Natural killer cell (primary cell): Measurements from ENCODE around the gene MICB. TPM values are rescaled to one million over a fixed set of nuclear protein-coding genes. Genes with fewer than 3 reads are reported as not detected.

Source experiments
- ATAC-seq, 3 donors: fragments of 150-1000 bp in 2 of 3; fragments of 200-7000 bp in 1 of 3; cut with Tn5 transposase; 1 replicate in 1 of 3; 2 replicates in 2 of 3; pipeline ENCODE4 v1.10.0; 2021; ENCODE audit warnings: mild to moderate bottlenecking in 2 of 3, moderate library complexity in 2 of 3
- DNase-seq, 2 donors: peaks; one replicate each; pipeline versions ENCODE4 v3.0.0 to v3.0.0-alpha.2; 2013 to 2021; ENCODE audit warnings: mixed read lengths in 1 of 2
- H3K27ac ChIP-seq: one replicate; pipeline ENCODE4 v1.5.1; 2013; ENCODE audit warnings: mild to moderate bottlenecking, low read length
- H3K27me3 ChIP-seq: one replicate; pipeline ENCODE4 v1.6.1; 2013; ENCODE audit warnings: low read length; ENCODE audit not compliant: control insufficient read depth, insufficient read depth
- H3K36me3 ChIP-seq: one replicate; pipeline ENCODE4 v1.6.1; 2013; ENCODE audit warnings: low read length; ENCODE audit not compliant: control insufficient read depth, insufficient read depth
- H3K4me1 ChIP-seq: one replicate; pipeline ENCODE4 v1.6.1; 2013; ENCODE audit warnings: low read length; ENCODE audit not compliant: control insufficient read depth, insufficient read depth
- H3K4me3 ChIP-seq: one replicate; pipeline ENCODE4 v1.5.1; 2013; ENCODE audit warnings: low read length
- H3K9me3 ChIP-seq: one replicate; pipeline ENCODE4 v1.6.1; 2013; ENCODE audit warnings: low read length; ENCODE audit not compliant: control insufficient read depth, insufficient read depth
- H3K27ac Mint-ChIP-seq, 2 donors: one replicate each; pipeline ENCODE4 v1.8.0; 2022; ENCODE audit warnings: mild to moderate bottlenecking in 2 of 2, mixed read lengths in 2 of 2, moderate library complexity in 1 of 2
- H3K27me3 Mint-ChIP-seq, 2 donors: one replicate each; pipeline ENCODE4 v1.8.0; 2022; ENCODE audit warnings: low read depth in 2 of 2, mixed read lengths in 2 of 2
- H3K36me3 Mint-ChIP-seq: one replicate; pipeline ENCODE4 v1.8.0; 2022; ENCODE audit warnings: mixed read lengths
- H3K4me1 Mint-ChIP-seq, 2 donors: one replicate each; pipeline ENCODE4 v1.8.0; 2022; ENCODE audit warnings: mixed read lengths in 2 of 2
- H3K4me3 Mint-ChIP-seq: one replicate; pipeline ENCODE4 v1.8.0; 2022; ENCODE audit warnings: mild to moderate bottlenecking, moderate library complexity, mixed read lengths
- H3K9me3 Mint-ChIP-seq, 2 donors: one replicate each; pipeline ENCODE4 v1.8.0; 2022; ENCODE audit warnings: mixed read lengths in 2 of 2
- CTCF ChIP-seq: fragments of 200-600 bp; IDR thresholded peaks from one replicate; pipeline ENCODE4 v1.8.0; 2022; ENCODE audit warnings: antibody characterized with exemption
- WGBS: methylation state at CpG from one replicate; pipeline ENCODE4 v1.1.7; 2013; ENCODE audit warnings: missing lambda C conversion rate; ENCODE audit not compliant: insufficient coverage; 5-methylcytosine and 5-hydroxymethylcytosine counted together
- intact Hi-C: fragments of 100-400 bp; cut with micrococcal nuclease; formaldehyde crosslinking; loops from one replicate; pipeline ENCODE4 v1.14.2; 2022
- total RNA-seq, 4 donors: library from RNA; stranded (reverse); fragments of 120-200 nt in 1 of 4; gene quantifications; one replicate each; pipeline versions ENCODE4 v1.2.3 to v1.2.4, GENCODE V29; 2013 to 2022

The MICB gene
- total RNA-seq, 3 donors from 2014 or later (not counting 1 experiment from before 2014, with no cell fraction given), result 33.5 to 39.0 (median 37.6) TPM

GRCh38 chr6:31462964-31463870 lies 34.7 kb upstream of the MICB start:
- peak overlapping the region; percentile 87 for H3K4me3 ChIP-seq
- H3K9me3 Mint-ChIP-seq, result no peaks in the 10 kb centered on the region

GRCh38 chr6:31464252-31465184 lies 33.4 kb upstream of the MICB start:
- peak in 1 of 2 donors; percentile 50 for DNase-seq

More at GRCh38 chr6:31462964-31463870, 34.7 kb upstream of the MICB start:
- Mint-ChIP-seq H3K4me1 (peaks cover 64 to 66% of the 10 kb centered on the region in 2 donors), H3K4me3 (peak overlapping the region; percentile 100), H3K27ac (peak overlapping the region; percentile 99 to 100), H3K27me3 (peaks cover 0 to 3% of the 10 kb centered on the region in 2 donors), H3K36me3 (peaks cover 8% of the 10 kb centered on the region)
- Histone ChIP-seq H3K27me3 (no peaks in the 10 kb centered on the region), H3K27ac (peak overlapping the region; percentile 91), H3K36me3 (peaks cover 23% of the 10 kb centered on the region), H3K9me3 (no peaks in the 10 kb centered on the region), H3K4me1 (peaks cover 55% of the 10 kb centered on the region)
- peak; percentile 59 to 93 for DNase-seq
- ATAC-seq, result peak; percentile 88 to 94 (median 91)
- TF ChIP-seq CTCF, result no peak
- WGBS, result 3% methylated on average over 28 of the region's 29 CpGs
- intact Hi-C loops, result no loop called here

GRCh38 chr6:31465185-31465536 lies 32.8 kb upstream of the MICB start:
- Histone ChIP-seq H3K27ac (peak overlapping the region; percentile 4), H3K9me3 (no peaks in the 10 kb centered on the region), H3K27me3 (no peaks in the 10 kb centered on the region), H3K36me3 (peaks cover 27% of the 10 kb centered on the region), H3K4me3 (peak overlapping the region; percentile 87), H3K4me1 (peaks cover 75% of the 10 kb centered on the region)
- intact Hi-C loops, result no loop called here
- peaks cover 78 to 84% of the 10 kb centered on the region in 2 donors for H3K4me1 Mint-ChIP-seq
- no peak for TF ChIP-seq CTCF
- peaks cover 8% of the 10 kb centered on the region for H3K36me3 Mint-ChIP-seq
- H3K27ac Mint-ChIP-seq, result peak overlapping the region; percentile 99 to 100
- DNase-seq, result no peak
- no peak for ATAC-seq
- no peaks in the 10 kb centered on the region for H3K27me3 Mint-ChIP-seq
- H3K9me3 Mint-ChIP-seq, result no peaks in the 10 kb centered on the region
- WGBS, result 100% methylated on average over 1 of the region's 1 CpG
- H3K4me3 Mint-ChIP-seq, result peak overlapping the region; percentile 100

More at GRCh38 chr6:31464252-31465184, 33.4 kb upstream of the MICB start:
- Mint-ChIP-seq H3K27me3 (no peaks in the 10 kb centered on the region), H3K9me3 (no peaks in the 10 kb centered on the region), H3K4me1 (peaks cover 71 to 78% of the 10 kb centered on the region in 2 donors), H3K27ac (peak overlapping the region; percentile 99 to 100), H3K4me3 (peak overlapping the region; percentile 100), H3K36me3 (peaks cover 8% of the 10 kb centered on the region)
- 64% methylated on average over 6 of the region's 7 CpGs for WGBS
- Histone ChIP-seq H3K4me1 (peaks cover 68% of the 10 kb centered on the region), H3K4me3 (peak overlapping the region; percentile 87), H3K36me3 (peaks cover 26% of the 10 kb centered on the region), H3K27ac (peak overlapping the region; percentile 91), H3K27me3 (no peaks in the 10 kb centered on the region), H3K9me3 (no peaks in the 10 kb centered on the region)
- ATAC-seq, result no peak
- intact Hi-C loops, result no loop called here
- TF ChIP-seq CTCF, result no peak
